Motor neuron (in vitro differentiated cells): ENCODE results near the gene RPS19BP1. TPM values are rescaled to one million over a fixed set of nuclear protein-coding genes. Genes with fewer than 3 reads are reported as not detected.

Experiments used
- ATAC-seq, 8 experiments: fragments of 200-7000 bp; cut with Tn5 transposase; replicated peaks in 6 of 8; 2 replicates each; pipeline ENCODE4 v1.8.0; 2021; ENCODE audit warnings: mild to moderate bottlenecking in 8 of 8, moderate library complexity in 8 of 8
- H3K27ac ChIP-seq, 2 donors: fragments of 250-450 bp; sonication (Bioruptor Pico); 2 replicates each; pipeline ENCODE4 v1.9.0; 2021; ENCODE audit warnings: antibody characterized with exemption in 2 of 2, mild to moderate bottlenecking in 2 of 2, moderate library complexity in 1 of 2
- H3K4me1 ChIP-seq, 2 donors: fragments of 250-450 bp; sonication (Bioruptor Pico); replicated peaks in 1 of 2; 2 replicates each; pipeline ENCODE4 v1.6.1; 2021; ENCODE audit warnings: antibody characterized with exemption in 2 of 2, mild to moderate bottlenecking in 2 of 2, moderate library complexity in 1 of 2
- H3K4me3 ChIP-seq, 5 donors: fragments of 250-450 bp; sonication (Bioruptor Pico); 2 replicates each; pipeline ENCODE4 v1.9.0; 2021; ENCODE audit warnings: antibody characterized with exemption in 5 of 5, mild to moderate bottlenecking in 5 of 5, moderate library complexity in 4 of 5
- WGBS, 10 experiments: fragments of 450-650 bp; shearing (Covaris generic); methylation state at CpG; one replicate each; pipeline ENCODE4 v1.0.0; 2022; 5-methylcytosine and 5-hydroxymethylcytosine counted together
- in situ Hi-C, 9 experiments: fragments of 400-800 bp; cut with MboI; loops; one replicate each; pipeline ENCODE4 v1.15.0; 2021; ENCODE audit warnings: low sequenced_read_pairs in 9 of 9, low pct_unique_long_range_greater_than_20kb in 2 of 9; ENCODE audit not compliant: unreplicated experiment in 9 of 9
- total RNA-seq, 8 experiments: library from RNA; unstranded; fragments of 300-600 nt; gene quantifications; 2 replicates each; pipeline versions ENCODE4 v1.2.3 to v1.2.4, GENCODE V29; 2022

RPS19BP1 gene
- total RNA-seq, 8 experiments from 2014 or later, result 69.1 to 114 (median 89.9) TPM

DNA sequence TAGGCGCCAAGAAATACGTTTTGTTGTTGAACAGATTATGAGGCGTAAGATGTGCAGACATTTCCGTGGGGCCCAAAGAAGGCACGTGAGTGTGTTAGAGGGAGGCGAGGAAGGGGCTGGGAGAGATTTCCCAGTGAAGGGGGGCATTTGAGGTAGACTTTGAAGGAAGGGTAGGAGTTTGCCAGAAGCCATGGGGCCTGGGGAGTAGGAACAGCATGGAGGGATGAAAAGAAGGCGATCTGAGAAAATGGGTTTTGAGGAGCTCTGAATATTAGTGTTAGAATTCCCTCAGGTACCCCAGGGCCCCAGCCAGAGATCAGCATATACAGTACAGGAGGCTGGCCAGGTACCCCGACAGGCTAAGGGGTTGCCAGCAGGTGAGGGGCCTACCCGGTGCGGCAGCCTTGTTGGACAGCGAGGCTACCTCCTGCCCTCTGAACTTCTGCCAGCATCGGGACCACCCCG, 30.9 kb downstream of the RPS19BP1 start:
- WGBS, 10 experiments, result 0 to 96% (median 49%) methylated on average over 1 to 6 of the region's 13 CpGs; no CpG with 5 or more reads in 2 of the 10 experiments
- peak overlapping the region; percentile 24 to 61 for H3K27ac ChIP-seq

GRCh38 chr22:39500101-39500500, 32.4 kb downstream of the RPS19BP1 start:
- Histone ChIP-seq H3K27ac (no peak overlapping the region), H3K4me3 (no peak overlapping the region), H3K4me1 (peaks cover 15 to 24% of the 10 kb centered on the region in 2 donors)
- ATAC-seq, result no peak
- 50 to 100% (median 86%) methylated on average over 1 to 5 of the region's 6 CpGs; no CpG with 5 or more reads in 2 of the 10 experiments for WGBS, 10 experiments
- in situ Hi-C loops, result loop anchor here in 7 of 9 experiments (25.0 kb wide), 4 partner anchors 88 to 338 kb away; partner anchors contain the start of genes CBX7 (in 6 of the 7), SYNGR1 (in 2 of the 7) and TAB1 (in 1 of the 7)

More for the DNA sequence above, 30.9 kb downstream of the RPS19BP1 start:
- in situ Hi-C loops, result loop anchor here in 7 of 9 experiments (25.0 kb wide), 4 partner anchors 89 to 339 kb away; partner anchors contain the start of genes CBX7 (in 6 of the 7), SYNGR1 (in 2 of the 7) and TAB1 (in 1 of the 7)
- Histone ChIP-seq H3K4me3 (peak overlapping the region; percentile 70 to 85 (median 78)), H3K4me1 (peaks cover 15 to 22% of the 10 kb centered on the region in 2 donors)
- no peak for ATAC-seq

DNA sequence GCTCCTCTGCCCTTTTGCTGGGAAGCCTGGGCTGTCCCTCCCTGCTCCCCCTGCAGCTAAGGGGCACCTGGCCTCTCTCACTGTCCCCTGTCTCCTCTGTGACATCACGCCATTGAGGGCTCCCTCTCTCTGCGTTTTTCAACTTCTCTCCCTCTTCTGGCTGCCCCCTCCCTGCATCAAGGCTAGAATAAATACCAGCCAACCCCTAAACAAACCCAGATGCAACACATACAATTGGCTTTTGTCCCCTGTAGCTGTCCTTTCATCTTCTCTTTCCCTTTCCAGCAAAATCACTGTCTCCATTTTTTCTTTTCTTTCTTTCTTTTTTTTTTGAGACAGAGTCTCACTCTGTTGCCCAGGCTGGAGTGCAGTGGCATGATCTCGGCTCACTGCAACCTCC, 33.7 kb downstream of the RPS19BP1 start:
- in situ Hi-C loops, result loop anchor here in 1 of 9 experiments (25.0 kb wide), 1 partner anchor 337 kb away; the partner anchor contains the start of gene CBX7
- Histone ChIP-seq H3K4me1 (peaks cover 15 to 24% of the 10 kb centered on the region in 2 donors), H3K27ac (no peak overlapping the region), H3K4me3 (no peak overlapping the region)
- WGBS, 10 experiments, result 0 to 42% (median 8%) methylated on average over 1 to 3 of the region's 3 CpGs; no CpG with 5 or more reads in 3 of the 10 experiments
- ATAC-seq, result peak in 1 of 8 experiments; percentile 2

DNA sequence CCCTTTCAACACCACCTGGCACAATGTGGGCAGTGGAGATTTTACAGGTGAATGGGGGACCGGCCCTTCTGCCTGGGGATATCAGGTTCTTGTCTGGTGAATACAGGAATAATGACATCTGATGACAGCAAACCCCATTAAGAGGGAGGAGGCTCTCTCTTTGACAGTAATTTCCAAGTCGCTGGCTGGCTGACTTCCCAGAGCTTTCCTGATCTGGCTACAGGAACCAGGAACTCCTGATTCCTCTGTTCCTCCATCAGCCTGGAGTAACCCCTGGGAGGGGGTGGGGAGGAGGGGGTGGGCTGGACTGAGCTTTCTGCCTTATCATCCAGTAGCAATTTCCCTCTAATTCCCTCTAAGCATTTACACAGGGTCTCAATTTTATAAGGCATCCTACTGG, 34.2 kb downstream of the RPS19BP1 start:
- peaks cover 11 to 20% of the 10 kb centered on the region in 2 donors for H3K4me1 ChIP-seq
- WGBS, 10 experiments, result 0 to 63% (median 43%) methylated on average over 1 to 2 of the region's 2 CpGs; no CpG with 5 or more reads in 5 of the 10 experiments

DNA sequence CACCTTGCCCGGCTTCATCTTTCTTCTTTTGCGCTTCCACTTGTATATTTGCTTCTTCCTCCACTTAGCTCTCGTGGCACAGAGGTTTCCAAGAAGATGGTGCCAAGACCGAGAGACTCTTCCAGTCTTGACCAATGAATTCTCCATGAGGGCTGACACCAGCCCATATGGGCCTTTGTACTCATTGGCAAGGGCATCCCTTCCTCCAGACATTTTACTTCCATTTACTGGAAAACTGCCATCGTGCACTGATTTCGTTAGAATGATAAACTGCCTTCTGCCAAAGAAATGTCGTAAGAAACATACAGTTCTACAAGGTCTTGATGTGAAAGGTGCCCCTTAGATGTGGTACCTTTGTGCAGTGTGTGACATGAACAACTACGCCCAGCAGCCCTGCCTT, 35.1 kb downstream of the RPS19BP1 start:
- Histone ChIP-seq H3K4me3 (no peak overlapping the region), H3K4me1 (peaks cover 6 to 17% of the 10 kb centered on the region in 2 donors), H3K27ac (no peak overlapping the region)
- in situ Hi-C loops, result loop anchor here in 1 of 9 experiments (25.0 kb wide), 1 partner anchor 335 kb away; the partner anchor contains the start of gene CBX7
- WGBS, 10 experiments, result 79 to 100% (median 95%) methylated on average over 1 to 8 of the region's 8 CpGs; no CpG with 5 or more reads in 2 of the 10 experiments
- ATAC-seq, result no peak

More for the DNA sequence above, 34.2 kb downstream of the RPS19BP1 start:
- ATAC-seq, result peak in 1 of 8 experiments; percentile 2
- H3K27ac ChIP-seq, result no peak overlapping the region
- no peak overlapping the region for H3K4me3 ChIP-seq
- in situ Hi-C loops, result loop anchor here in 1 of 9 experiments (25.0 kb wide), 1 partner anchor 336 kb away; the partner anchor contains the start of gene CBX7

- peak; percentile 75 to 94 (median 86) for ATAC-seq
- peak overlapping the region in 1 of 2 donors; percentile 54 for H3K27ac ChIP-seq
Observed at GRCh38 chr22:39496131-39496838, 36.3 kb downstream of the RPS19BP1 start.

GRCh38 chr22:39494471-39495120, 38.0 kb downstream of the RPS19BP1 start:
- Histone ChIP-seq H3K4me3 (no peak overlapping the region), H3K4me1 (peaks cover 0 to 15% of the 10 kb centered on the region in 2 donors), H3K27ac (no peak overlapping the region)
- no peak for ATAC-seq
- WGBS, 10 experiments, result 38 to 100% (median 77%) methylated on average over 1 to 7 of the region's 10 CpGs; no CpG with 5 or more reads in 2 of the 10 experiments
- in situ Hi-C loops, result loop anchor here in 1 of 9 experiments (25.0 kb wide), 1 partner anchor 332 kb away; the partner anchor contains the start of gene CBX7

More at GRCh38 chr22:39496131-39496838, 36.3 kb downstream of the RPS19BP1 start:
- H3K4me1 ChIP-seq, result peaks cover under 1 to 13% of the 10 kb centered on the region in 2 donors
- in situ Hi-C loops, result loop anchor here in 1 of 9 experiments (25.0 kb wide), 1 partner anchor 334 kb away; the partner anchor contains the start of gene CBX7
- no peak overlapping the region for H3K4me3 ChIP-seq
- 0 to 44% (median 27%) methylated on average over 2 to 7 of the region's 13 CpGs; no CpG with 5 or more reads in 6 of the 10 experiments for WGBS, 10 experiments

DNA sequence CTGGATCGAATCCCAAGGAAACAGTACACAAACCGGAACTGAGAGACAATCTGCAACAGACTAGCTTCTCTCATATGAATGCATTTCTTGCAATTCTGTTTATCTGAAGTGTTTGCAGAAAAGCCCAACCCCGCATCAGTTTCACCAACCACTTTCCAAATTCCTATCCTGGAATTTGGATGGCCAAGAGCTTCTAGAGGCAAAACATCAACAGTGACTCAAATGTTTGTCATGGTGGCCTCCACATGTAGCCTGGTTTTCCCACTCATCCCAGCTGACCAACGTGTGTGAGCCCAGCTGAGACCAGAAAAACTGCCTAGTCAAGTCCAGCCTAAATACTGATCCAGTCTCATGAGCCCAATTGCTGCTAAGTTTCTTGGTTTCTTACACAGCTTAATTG, 38.8 kb downstream of the RPS19BP1 start:
- no peak for ATAC-seq
- 0 to 83% (median 67%) methylated on average over 1 to 3 of the region's 4 CpGs; no CpG with 5 or more reads in 1 of the 10 experiments for WGBS, 10 experiments

GRCh38 chr22:39492186-39492585, 40.4 kb downstream of the RPS19BP1 start:
- no peak for ATAC-seq
- peaks cover 0 to 8% of the 10 kb centered on the region in 2 donors for H3K4me1 ChIP-seq
- in situ Hi-C loops, result loop anchor here in 1 of 9 experiments (25.0 kb wide), 1 partner anchor 330 kb away; the partner anchor contains the start of gene CBX7
- no peak overlapping the region for H3K4me3 ChIP-seq
- no peak overlapping the region for H3K27ac ChIP-seq
- WGBS, 10 experiments, result 82 to 100% (median 83%) methylated on average over 1 to 3 of the region's 3 CpGs; no CpG with 5 or more reads in 7 of the 10 experiments

More for the DNA sequence above, 38.8 kb downstream of the RPS19BP1 start:
- in situ Hi-C loops, result loop anchor here in 1 of 9 experiments (25.0 kb wide), 1 partner anchor 331 kb away; the partner anchor contains the start of gene CBX7
- H3K27ac ChIP-seq, result no peak overlapping the region
- H3K4me3 ChIP-seq, result no peak overlapping the region
- peaks cover 0 to 13% of the 10 kb centered on the region in 2 donors for H3K4me1 ChIP-seq

GRCh38 chr22:39491696-39492095, 40.9 kb downstream of the RPS19BP1 start:
- H3K4me1 ChIP-seq, result peaks cover 0 to 7% of the 10 kb centered on the region in 2 donors
- H3K27ac ChIP-seq, result no peak overlapping the region
- no peak overlapping the region for H3K4me3 ChIP-seq
- in situ Hi-C loops, result loop anchor here in 1 of 9 experiments (25.0 kb wide), 1 partner anchor 329 kb away; the partner anchor contains the start of gene CBX7
- no peak for ATAC-seq
- 0 to 73% (median 69%) methylated on average over 1 to 6 of the region's 6 CpGs; no CpG with 5 or more reads in 7 of the 10 experiments for WGBS, 10 experiments

DNA sequence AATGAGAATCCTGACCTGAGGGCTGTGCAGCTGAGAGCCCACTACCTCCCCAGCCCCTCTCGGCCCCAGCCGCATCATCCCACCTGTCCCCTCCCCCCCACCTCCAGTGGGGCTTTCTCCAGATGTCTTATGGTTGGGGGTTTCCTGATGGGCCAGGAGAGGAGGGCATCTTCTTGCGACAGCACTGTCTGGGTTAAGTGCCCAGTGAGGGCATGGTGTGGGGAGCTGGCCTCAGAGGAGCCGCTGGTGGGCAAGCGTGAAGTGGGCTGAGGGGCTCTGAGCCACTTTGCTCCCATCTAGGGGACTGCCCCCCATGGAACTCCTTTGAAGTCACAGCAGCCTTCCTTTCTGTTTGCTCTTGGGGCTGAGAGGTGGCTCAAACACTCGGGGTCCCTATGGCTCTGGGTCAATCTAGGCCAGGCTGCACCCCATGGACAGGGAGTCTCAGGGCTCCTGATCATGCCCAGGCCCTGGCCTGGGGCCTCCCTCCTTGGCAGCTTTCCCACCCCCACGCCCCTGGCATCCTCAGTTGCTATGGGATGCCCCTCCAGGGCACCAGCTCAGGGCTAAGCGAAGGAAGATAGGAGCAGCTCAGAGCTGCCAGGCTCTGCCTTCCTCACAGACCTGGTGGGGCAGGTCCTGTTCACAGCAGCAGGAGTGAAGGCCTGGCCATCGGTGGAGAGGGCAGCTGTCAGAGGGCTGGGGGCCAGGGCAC, 41.4 kb downstream of the RPS19BP1 start:
- 57 to 60% (median 60%) methylated on average over 1 to 2 of the region's 9 CpGs; no CpG with 5 or more reads in 7 of the 10 experiments for WGBS, 10 experiments
- in situ Hi-C loops, result loop anchor here in 1 of 9 experiments (25.0 kb wide), 1 partner anchor 329 kb away; the partner anchor contains the start of gene CBX7
- ATAC-seq, result no peak
- no peak overlapping the region for H3K4me3 ChIP-seq
- H3K27ac ChIP-seq, result no peak overlapping the region
- peaks cover 0 to 5% of the 10 kb centered on the region in 2 donors for H3K4me1 ChIP-seq
